ENCODE results near the gene KMT2E. TPM values are rescaled to one million over a fixed set of nuclear protein-coding genes. Genes with fewer than 3 reads are reported as not detected.

Gene KMT2E
- total and polyA plus RNA-seq, 4 experiments from 2014 or later = 109 to 244 (median 218) TPM

- H3K36me3 ChIP-seq (ENCODE audit: insufficient read depth, low read length) = peaks cover 6% of the 10 kb centered on the region
- no peaks in the 10 kb centered on the region for H3K9me3 ChIP-seq (ENCODE audit: control insufficient read depth in 1 of 2, low read length in 2 of 2)
- intact Hi-C loops (cut with micrococcal nuclease) = no loop called here
- no peaks in the 10 kb centered on the region for H3K27me3 ChIP-seq (ENCODE audit: insufficient read depth, low read length)
- no peak overlapping the region for H3K27ac Mint-ChIP-seq
- no peak for DNase-seq
- H3K4me3 ChIP-seq (ENCODE audit: low read length in 2 of 2) = no peak overlapping the region
- ChIA-PET CTCF (ENCODE audit: partially characterized antibody) (no interaction called here), POLR2A (ENCODE audit: partially characterized antibody) (no interaction called here)
- H3K4me1 Mint-ChIP-seq = peaks cover 5 to 8% (median 6%) of the 10 kb centered on the region in 4 donors
- H3K9me3 Mint-ChIP-seq = no peaks in the 10 kb centered on the region
- H3K4me1 ChIP-seq (ENCODE audit: insufficient read depth, low read length) = peaks cover 6% of the 10 kb centered on the region
- H3K4me3 Mint-ChIP-seq = no peak overlapping the region
- H3K36me3 Mint-ChIP-seq = peaks cover 7 to 29% of the 10 kb centered on the region in 2 donors
- no peak overlapping the region for H3K27ac ChIP-seq (ENCODE audit: low read depth, low read length)
- H3K27me3 Mint-ChIP-seq = no peaks in the 10 kb centered on the region
These were observed 135.8 kb downstream of the KMT2E start for GRCh38 chr7:105149827-105150226.

GRCh38 chr7:105151152-105151551 is 137.1 kb downstream of the KMT2E start:
- Mint-ChIP-seq H3K9me3 (no peaks in the 10 kb centered on the region), H3K27me3 (no peaks in the 10 kb centered on the region), H3K27ac (no peak overlapping the region), H3K4me1 (peaks cover 0 to 8% (median 3%) of the 10 kb centered on the region in 4 donors), H3K4me3 (no peak overlapping the region), H3K36me3 (peaks cover 7 to 24% of the 10 kb centered on the region in 2 donors)
- no peak overlapping the region for H3K27ac ChIP-seq (ENCODE audit: low read depth, low read length)
- POLR2A ChIA-PET (ENCODE audit: partially characterized antibody) = no interaction called here
- H3K27me3 ChIP-seq (ENCODE audit: insufficient read depth, low read length) = no peaks in the 10 kb centered on the region
- intact Hi-C loops (cut with micrococcal nuclease) = no loop called here
- no peaks in the 10 kb centered on the region for H3K9me3 ChIP-seq (ENCODE audit: control insufficient read depth in 1 of 2, low read length in 2 of 2)
- peaks cover 6% of the 10 kb centered on the region for H3K36me3 ChIP-seq (ENCODE audit: insufficient read depth, low read length)
- CTCF ChIA-PET (ENCODE audit: partially characterized antibody) = no interaction called here
- no peak for DNase-seq
- no peak overlapping the region for H3K4me3 ChIP-seq (ENCODE audit: low read length in 2 of 2)
- peaks cover 6% of the 10 kb centered on the region for H3K4me1 ChIP-seq (ENCODE audit: insufficient read depth, low read length)

- no peak for DNase-seq
- Histone ChIP-seq H3K9me3 (ENCODE audit: control insufficient read depth in 1 of 2, low read length in 2 of 2) (no peaks in the 10 kb centered on the region), H3K27me3 (ENCODE audit: insufficient read depth, low read length) (no peaks in the 10 kb centered on the region), H3K27ac (ENCODE audit: low read depth, low read length) (no peak overlapping the region), H3K4me1 (ENCODE audit: insufficient read depth, low read length) (peaks cover 6% of the 10 kb centered on the region), H3K36me3 (ENCODE audit: insufficient read depth, low read length) (peaks cover 6% of the 10 kb centered on the region), H3K4me3 (ENCODE audit: low read length in 2 of 2) (no peak overlapping the region)
- Mint-ChIP-seq H3K27me3 (no peaks in the 10 kb centered on the region), H3K4me3 (no peak overlapping the region), H3K36me3 (peaks cover 15 to 30% of the 10 kb centered on the region in 2 donors), H3K9me3 (no peaks in the 10 kb centered on the region), H3K4me1 (peaks cover 0 to 13% (median 3%) of the 10 kb centered on the region in 4 donors), H3K27ac (peak overlapping the region in 2 of 7 donors; percentile 2 to 43)
- intact Hi-C loops (cut with micrococcal nuclease) = loop anchor here (1.0 to 2.0 kb wide), 3 partner anchors 183 to 335 kb away; no protein-coding TSS in a partner anchor
- POLR2A ChIA-PET (ENCODE audit: partially characterized antibody) = no interaction called here
- CTCF ChIA-PET (ENCODE audit: partially characterized antibody) = interaction anchor here (0.7 to 2.2 kb wide), 8 partner anchors 10 to 334 kb away, joined by 3 to 11 read pairs (median 3); no protein-coding TSS in a partner anchor
These were observed 139.5 kb downstream of the KMT2E start for GRCh38 chr7:105153531-105153930.

GRCh38 chr7:105154084-105154483 is 140.1 kb downstream of the KMT2E start:
- Histone ChIP-seq H3K27me3 (ENCODE audit: insufficient read depth, low read length) (no peaks in the 10 kb centered on the region), H3K27ac (ENCODE audit: low read depth, low read length) (no peak overlapping the region), H3K9me3 (ENCODE audit: control insufficient read depth in 1 of 2, low read length in 2 of 2) (no peaks in the 10 kb centered on the region), H3K36me3 (ENCODE audit: insufficient read depth, low read length) (peaks cover 6% of the 10 kb centered on the region), H3K4me3 (ENCODE audit: low read length in 2 of 2) (no peak overlapping the region), H3K4me1 (ENCODE audit: insufficient read depth, low read length) (peaks cover 6% of the 10 kb centered on the region)
- Mint-ChIP-seq H3K9me3 (no peaks in the 10 kb centered on the region), H3K27ac (peak overlapping the region in 3 of 7 donors; percentile 30 to 41 (median 32)), H3K27me3 (no peaks in the 10 kb centered on the region), H3K4me1 (peaks cover 0 to 13% (median 3%) of the 10 kb centered on the region in 4 donors), H3K36me3 (peaks cover 18 to 33% of the 10 kb centered on the region in 2 donors), H3K4me3 (no peak overlapping the region)
- POLR2A ChIA-PET (ENCODE audit: partially characterized antibody) = no interaction called here
- CTCF ChIA-PET (ENCODE audit: partially characterized antibody) = interaction anchor here (1.0 to 2.2 kb wide), 5 partner anchors 11 to 276 kb away, joined by 3 to 11 read pairs (median 3); no protein-coding TSS in a partner anchor
- intact Hi-C loops (cut with micrococcal nuclease) = no loop called here
- no peak for DNase-seq

- Histone ChIP-seq H3K27me3 (ENCODE audit: insufficient read depth, low read length) (no peaks in the 10 kb centered on the region), H3K4me3 (ENCODE audit: low read length in 2 of 2) (no peak overlapping the region), H3K36me3 (ENCODE audit: insufficient read depth, low read length) (peaks cover 18% of the 10 kb centered on the region), H3K27ac (ENCODE audit: low read depth, low read length) (no peak overlapping the region), H3K9me3 (ENCODE audit: control insufficient read depth in 1 of 2, low read length in 2 of 2) (no peaks in the 10 kb centered on the region), H3K4me1 (ENCODE audit: insufficient read depth, low read length) (peaks cover 6% of the 10 kb centered on the region)
- Mint-ChIP-seq H3K27me3 (no peaks in the 10 kb centered on the region), H3K4me1 (peaks cover 0 to 5% (median 3%) of the 10 kb centered on the region in 4 donors), H3K27ac (peak overlapping the region in 3 of 7 donors; percentile 5 to 75 (median 62)), H3K4me3 (no peak overlapping the region), H3K36me3 (peaks cover 18 to 37% of the 10 kb centered on the region in 2 donors), H3K9me3 (no peaks in the 10 kb centered on the region)
- DNase-seq = no peak
- CTCF ChIA-PET (ENCODE audit: partially characterized antibody) = interaction anchor here (1.4 kb wide), 1 partner anchor 12 kb away, joined by 5 read pairs; no protein-coding TSS in a partner anchor
- POLR2A ChIA-PET (ENCODE audit: partially characterized antibody) = interaction anchor here (1.3 kb wide), 1 partner anchor 10 kb away, joined by 4 read pairs; no protein-coding TSS in a partner anchor
- intact Hi-C loops (cut with micrococcal nuclease) = no loop called here
These were observed 142.7 kb downstream of the KMT2E start for GRCh38 chr7:105156731-105157130.

- Histone ChIP-seq H3K27ac (ENCODE audit: low read depth, low read length) (no peak overlapping the region), H3K36me3 (ENCODE audit: insufficient read depth, low read length) (peaks cover 18% of the 10 kb centered on the region), H3K4me1 (ENCODE audit: insufficient read depth, low read length) (peaks cover 6% of the 10 kb centered on the region), H3K4me3 (ENCODE audit: low read length in 2 of 2) (no peak overlapping the region), H3K9me3 (ENCODE audit: control insufficient read depth in 1 of 2, low read length in 2 of 2) (no peaks in the 10 kb centered on the region), H3K27me3 (ENCODE audit: insufficient read depth, low read length) (no peaks in the 10 kb centered on the region)
- H3K27me3 Mint-ChIP-seq = no peaks in the 10 kb centered on the region
- no peaks in the 10 kb centered on the region for H3K9me3 Mint-ChIP-seq
- POLR2A ChIA-PET (ENCODE audit: partially characterized antibody) = no interaction called here
- H3K27ac Mint-ChIP-seq = peak overlapping the region in 2 of 7 donors; percentile 5 to 29
- CTCF ChIA-PET (ENCODE audit: partially characterized antibody) = interaction anchor here (1.2 to 1.4 kb wide), 2 partner anchors 13 to 273 kb away, joined by 4 to 5 read pairs; no protein-coding TSS in a partner anchor
- H3K36me3 Mint-ChIP-seq = peaks cover 18 to 37% of the 10 kb centered on the region in 2 donors
- H3K4me1 Mint-ChIP-seq = peaks cover 0 to 5% (median 3%) of the 10 kb centered on the region in 4 donors
- intact Hi-C loops (cut with micrococcal nuclease) = no loop called here
- H3K4me3 Mint-ChIP-seq = no peak overlapping the region
- no peak for DNase-seq
These were observed 143.3 kb downstream of the KMT2E start for GRCh38 chr7:105157278-105157677.

GRCh38 chr7:105161366-105161765 is 147.4 kb downstream of the KMT2E start:
- ChIA-PET CTCF (ENCODE audit: partially characterized antibody) (no interaction called here), POLR2A (ENCODE audit: partially characterized antibody) (no interaction called here)
- no peaks in the 10 kb centered on the region for H3K27me3 Mint-ChIP-seq
- intact Hi-C loops (cut with micrococcal nuclease) = no loop called here
- H3K9me3 ChIP-seq (ENCODE audit: control insufficient read depth in 1 of 2, low read length in 2 of 2) = no peaks in the 10 kb centered on the region
- peaks cover 1 to 5% (median 3%) of the 10 kb centered on the region in 4 donors for H3K4me1 Mint-ChIP-seq
- H3K27me3 ChIP-seq (ENCODE audit: insufficient read depth, low read length) = no peaks in the 10 kb centered on the region
- no peak overlapping the region for H3K4me3 Mint-ChIP-seq
- no peaks in the 10 kb centered on the region for H3K9me3 Mint-ChIP-seq
- no peak overlapping the region for H3K27ac ChIP-seq (ENCODE audit: low read depth, low read length)
- H3K4me1 ChIP-seq (ENCODE audit: insufficient read depth, low read length) = no peaks in the 10 kb centered on the region
- no peak overlapping the region for H3K27ac Mint-ChIP-seq
- no peak for DNase-seq
- peaks cover 42 to 60% of the 10 kb centered on the region in 2 donors for H3K36me3 Mint-ChIP-seq
- H3K4me3 ChIP-seq (ENCODE audit: low read length in 2 of 2) = no peak overlapping the region
- H3K36me3 ChIP-seq (ENCODE audit: insufficient read depth, low read length) = peaks cover 12% of the 10 kb centered on the region

All from CD4-positive, alpha-beta memory T cell (primary cell).